GM18909 (cell line): Measurements from ENCODE around the gene GAS2L2.
"Not testable (repeated sequence)": the region's sequence is repeated elsewhere in the genome, so short reads cannot be mapped to it uniquely, and the experiment has no call there.

Experiments
- ATAC-seq: cut with Tn5 transposase; IDR thresholded peaks from one replicate; pipeline ENCODE4 v1.9.1; 2021; ENCODE audit warnings: mild to moderate bottlenecking; ENCODE audit not compliant: unreplicated experiment, poor library complexity

GAS2L2 gene

GRCh38 chr17:35703308-35703707 lies 49.7 kb downstream of the GAS2L2 start:
- not testable (repeated sequence) for ATAC-seq

- no peak for ATAC-seq
These were observed 51.5 kb downstream of the GAS2L2 start for GRCh38 chr17:35701491-35701890.

- no peak for ATAC-seq
These were observed 52.9 kb downstream of the GAS2L2 start for GRCh38 chr17:35700150-35700549.

DNA sequence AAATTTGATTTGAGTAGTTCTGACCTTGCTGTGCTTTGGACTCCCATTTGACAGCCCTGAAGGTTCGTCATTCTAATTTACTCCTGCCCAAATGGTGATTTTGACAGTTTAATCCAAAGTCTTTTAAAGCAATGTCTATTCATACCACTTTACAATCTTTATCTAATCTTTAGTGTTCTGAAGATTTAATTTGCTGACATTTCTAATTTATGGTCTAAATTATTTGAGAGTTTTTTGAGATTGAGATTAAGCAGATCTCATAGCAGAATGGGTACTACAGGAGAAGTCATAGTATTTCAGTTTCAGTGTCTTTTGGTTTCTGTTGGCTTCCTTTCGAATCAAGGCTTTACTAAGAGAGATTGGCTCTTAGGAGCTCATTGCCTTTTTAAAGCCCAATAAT lies 54.2 kb downstream of the GAS2L2 start:
- no peak for ATAC-seq

- ATAC-seq, result no peak
These were observed 57.4 kb downstream of the GAS2L2 start for GRCh38 chr17:35695613-35696012.

DNA sequence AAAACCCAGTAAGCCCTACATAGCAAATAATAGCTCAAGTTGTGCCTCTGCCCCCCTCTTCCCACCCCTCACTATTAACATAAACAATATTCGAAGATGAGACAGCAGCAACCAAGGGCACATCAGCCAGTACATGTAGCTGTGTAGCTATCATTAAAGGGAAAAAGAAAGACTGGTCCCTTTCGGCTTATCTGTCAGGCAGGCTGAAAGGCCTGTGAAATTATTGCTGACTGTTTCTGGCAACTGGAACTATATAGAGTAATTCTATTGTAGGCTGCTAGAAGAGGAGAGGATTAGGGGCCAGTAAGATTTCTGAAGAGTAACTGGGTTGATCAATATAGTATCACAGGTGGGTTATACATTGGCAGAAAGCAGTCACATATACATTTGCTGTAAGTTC lies 58.1 kb downstream of the GAS2L2 start:
- ATAC-seq, result no peak
